GM18951 (cell line): ENCODE measurements around the gene GAR1.

ENCODE experiments used
- POLR2A ChIP-seq: IDR thresholded peaks from 4 replicates; pipeline ENCODE4 v1.6.1; 2011; ENCODE audit warnings: mild to moderate bottlenecking; ENCODE audit not compliant: insufficient read length, insufficient read depth; ENCODE audit errors: extremely low read depth
- in situ Hi-C: fragments of 300-500 bp; cut with MboI; formaldehyde crosslinking; loops from one replicate; pipeline ENCODE4 v1.12.0; 2022; ENCODE audit warnings: low sequenced_read_pairs, mixed read lengths, inconsistent platforms; ENCODE audit not compliant: unreplicated experiment

GAR1 gene

DNA sequence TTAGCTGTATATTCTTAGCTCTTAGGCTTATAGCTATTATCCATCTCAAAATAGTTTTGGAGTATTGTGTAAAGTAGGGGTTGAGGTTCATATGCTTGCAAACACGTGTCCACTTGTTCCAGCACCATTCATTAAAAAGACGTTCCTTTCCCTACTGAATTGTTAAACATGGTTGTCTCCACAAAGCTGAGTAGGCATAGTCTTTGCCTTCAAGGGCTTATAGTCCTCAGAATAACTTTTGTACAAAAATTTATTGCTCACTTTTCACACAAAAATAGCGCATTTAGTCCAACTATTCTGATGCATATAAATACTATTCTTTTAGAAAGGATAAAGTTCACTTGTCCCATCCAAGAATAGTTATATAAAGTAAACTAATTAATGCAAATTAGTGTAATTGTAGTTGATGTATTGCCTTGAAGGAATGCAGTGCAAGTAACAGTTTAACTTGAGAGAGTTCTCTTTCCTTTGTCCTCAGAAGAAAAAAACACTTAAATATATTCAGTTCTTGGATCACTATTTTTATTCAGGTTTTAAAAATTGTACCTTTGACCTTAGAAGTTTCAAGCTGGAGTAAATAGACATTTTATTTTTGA, 46.5 kb downstream of the GAR1 start:
- no peak for TF ChIP-seq POLR2A
- in situ Hi-C loops: no loop called here

DNA sequence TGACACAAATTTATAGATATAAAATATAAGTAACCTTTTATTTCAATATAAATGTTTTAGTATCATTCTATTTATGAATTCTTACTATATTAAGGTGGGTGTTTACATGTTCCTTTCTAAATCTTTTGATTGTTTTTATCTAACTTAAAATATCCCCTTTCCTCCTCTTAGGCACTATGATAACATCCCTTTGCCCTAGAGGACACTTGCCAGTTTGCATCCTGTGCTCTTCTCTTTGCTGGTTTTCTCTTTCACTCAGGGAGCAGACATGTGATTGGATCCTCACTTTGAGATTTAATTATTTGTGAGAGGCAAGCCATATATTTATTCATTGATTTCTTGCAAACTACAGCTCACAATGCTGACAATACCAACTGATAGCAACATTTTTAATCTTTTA, 48.6 kb downstream of the GAR1 start:
- TF ChIP-seq POLR2A: no peak
- in situ Hi-C loops: no loop called here

DNA sequence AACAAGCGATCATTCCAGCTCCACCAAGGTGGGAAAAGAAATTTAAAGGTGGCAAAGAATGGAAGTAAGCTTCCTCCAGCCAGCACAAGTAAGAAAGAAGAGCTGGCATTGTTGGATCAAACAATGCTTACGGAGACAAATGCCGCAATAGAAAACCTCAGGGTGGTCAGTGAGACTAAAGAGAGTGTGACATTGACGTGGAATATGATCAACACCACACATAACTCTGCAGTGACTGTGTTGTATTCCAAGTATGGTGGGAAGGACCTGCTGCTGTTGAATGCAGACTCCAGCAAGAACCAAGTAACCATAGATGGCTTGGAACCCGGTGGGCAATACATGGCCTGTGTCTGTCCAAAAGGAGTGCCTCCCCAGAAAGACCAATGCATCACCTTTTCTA, 54.5 kb downstream of the GAR1 start:
- TF ChIP-seq POLR2A: no peak
- in situ Hi-C loops: no loop called here

DNA sequence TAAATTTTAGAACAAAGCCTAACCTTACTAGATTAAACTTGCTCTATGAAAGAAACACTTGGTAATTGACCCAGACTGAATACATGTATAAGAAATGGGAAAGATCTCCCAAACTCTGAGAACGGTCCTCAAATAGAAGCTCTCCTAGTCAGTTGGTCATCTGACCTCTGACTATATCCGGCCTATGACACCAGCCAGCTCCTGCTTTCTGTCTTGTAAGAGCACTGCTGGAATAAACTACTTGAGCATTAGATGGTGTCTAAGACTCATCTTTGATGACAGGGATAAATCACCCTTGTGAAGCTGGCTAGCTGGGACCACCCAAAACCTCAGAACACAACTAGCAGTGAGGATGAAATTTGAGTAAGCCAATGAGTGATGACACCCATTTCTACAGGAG, 56.5 kb downstream of the GAR1 start:
- in situ Hi-C loops: no loop called here
- TF ChIP-seq POLR2A: no peak

DNA sequence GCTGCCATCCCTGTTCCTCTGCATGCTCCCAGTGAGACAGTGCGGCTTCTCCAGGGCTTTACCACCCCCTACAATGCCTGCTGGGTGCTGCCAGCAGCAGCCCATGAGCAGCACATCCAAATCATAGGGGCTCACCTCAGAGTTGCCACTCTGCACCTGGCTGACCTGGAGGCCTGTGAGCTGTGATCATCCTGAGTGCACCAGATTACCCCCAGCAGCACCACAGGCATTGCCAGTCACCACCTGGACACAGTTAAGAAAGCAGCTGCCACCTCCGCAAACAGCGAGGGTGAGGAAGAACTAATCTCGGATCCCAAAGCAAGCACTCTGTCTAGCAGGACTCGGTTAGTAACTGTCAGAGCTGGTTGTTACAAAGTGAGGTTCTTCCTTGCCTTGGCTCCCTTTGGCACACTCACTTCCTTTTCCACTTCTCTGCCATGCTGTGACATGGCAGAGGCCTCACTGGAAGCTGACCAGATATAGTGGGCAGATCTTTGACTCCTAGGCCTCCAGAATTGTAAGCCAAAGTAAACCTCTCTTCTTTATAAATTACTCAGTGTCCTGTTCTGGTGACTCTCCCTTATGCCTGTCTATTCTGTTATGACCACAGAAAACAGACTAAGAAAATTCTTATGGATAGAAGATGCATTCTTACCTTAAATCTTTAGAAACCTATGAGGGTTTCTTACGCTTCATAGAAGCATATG, 57.5 kb downstream of the GAR1 start:
- no peak for TF ChIP-seq POLR2A
- in situ Hi-C loops: no loop called here

DNA sequence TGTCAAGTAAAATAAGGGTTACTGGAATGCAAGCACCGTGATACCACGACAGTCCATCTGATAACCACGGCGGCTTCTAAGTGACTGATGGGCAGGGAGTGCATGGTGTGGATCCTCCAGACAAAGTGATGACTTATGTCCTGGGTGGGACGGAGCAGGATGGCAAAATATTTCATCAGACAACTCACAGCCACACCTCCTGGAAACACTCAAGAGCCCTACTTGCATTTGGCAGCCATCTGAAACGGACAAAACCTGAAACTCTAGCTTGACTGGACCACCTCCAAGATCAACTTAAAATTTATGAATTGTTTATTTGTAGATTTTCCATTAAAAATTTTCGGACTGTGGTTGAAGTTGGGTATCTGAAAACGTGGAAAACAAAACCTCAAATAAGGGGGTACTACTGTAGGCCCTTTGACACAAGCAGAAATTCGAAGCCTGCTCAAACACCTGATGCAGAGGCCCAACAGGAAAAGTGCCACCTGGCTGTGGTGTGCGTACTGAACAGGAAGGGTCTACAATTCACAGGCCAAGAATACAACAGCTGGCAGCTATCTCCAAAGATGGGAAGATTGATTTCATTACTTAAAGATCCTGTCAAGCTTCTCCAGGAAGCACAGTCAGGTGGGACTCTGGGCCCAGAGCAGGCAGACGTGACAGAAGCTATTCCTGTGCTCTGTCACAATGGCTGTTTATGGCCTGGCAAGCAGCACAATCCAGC, 58.4 kb downstream of the GAR1 start:
- TF ChIP-seq POLR2A: no peak
- in situ Hi-C loops: no loop called here
